Measurements from ENCODE around the gene ANAPC2. TPM values are rescaled to one million over a fixed set of nuclear protein-coding genes. Genes with fewer than 3 reads are reported as not detected.

The ANAPC2 gene
- polyA plus RNA-seq, 3 donors, result 1.9 to 76.8 (median 2.0) TPM

DNA sequence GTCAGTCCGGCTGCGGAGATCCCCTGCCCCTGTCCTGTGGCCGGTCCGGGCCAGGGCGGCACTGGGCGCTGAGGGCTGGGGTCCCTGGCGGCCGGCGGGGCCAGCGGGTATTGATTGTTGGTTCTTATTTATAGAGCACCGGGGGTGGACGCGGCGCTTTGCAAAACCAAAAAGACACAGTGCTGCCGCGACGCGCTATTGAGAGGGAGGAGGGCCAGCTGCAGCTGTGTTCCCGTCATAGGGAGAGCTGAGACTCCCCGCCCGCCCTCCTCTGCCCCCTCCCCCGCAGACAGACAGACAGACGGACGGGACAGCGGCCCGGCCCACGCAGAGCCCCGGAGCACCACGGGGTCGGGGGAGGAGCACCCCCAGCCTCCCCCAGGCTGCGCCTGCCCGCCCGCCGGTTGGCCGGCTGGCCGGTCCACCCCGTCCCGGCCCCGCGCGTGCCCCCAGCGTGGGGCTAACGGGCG lies 21.0 kb downstream of the ANAPC2 start:
- H3K27ac Mint-ChIP-seq, result no peak overlapping the region
- TF ChIP-seq, protein P1, sequence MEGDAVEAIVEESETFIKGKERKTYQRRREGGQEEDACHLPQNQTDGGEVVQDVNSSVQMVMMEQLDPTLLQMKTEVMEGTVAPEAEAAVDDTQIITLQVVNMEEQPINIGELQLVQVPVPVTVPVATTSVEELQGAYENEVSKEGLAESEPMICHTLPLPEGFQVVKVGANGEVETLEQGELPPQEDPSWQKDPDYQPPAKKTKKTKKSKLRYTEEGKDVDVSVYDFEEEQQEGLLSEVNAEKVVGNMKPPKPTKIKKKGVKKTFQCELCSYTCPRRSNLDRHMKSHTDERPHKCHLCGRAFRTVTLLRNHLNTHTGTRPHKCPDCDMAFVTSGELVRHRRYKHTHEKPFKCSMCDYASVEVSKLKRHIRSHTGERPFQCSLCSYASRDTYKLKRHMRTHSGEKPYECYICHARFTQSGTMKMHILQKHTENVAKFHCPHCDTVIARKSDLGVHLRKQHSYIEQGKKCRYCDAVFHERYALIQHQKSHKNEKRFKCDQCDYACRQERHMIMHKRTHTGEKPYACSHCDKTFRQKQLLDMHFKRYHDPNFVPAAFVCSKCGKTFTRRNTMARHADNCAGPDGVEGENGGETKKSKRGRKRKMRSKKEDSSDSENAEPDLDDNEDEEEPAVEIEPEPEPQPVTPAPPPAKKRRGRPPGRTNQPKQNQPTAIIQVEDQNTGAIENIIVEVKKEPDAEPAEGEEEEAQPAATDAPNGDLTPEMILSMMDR (IDR thresholded peaks at IDR 0.05), result no peak
- Histone ChIP-seq H3K4me1 (ENCODE audit: control insufficient read depth in 1 of 2, insufficient read depth in 2 of 2, low read length in 2 of 2) (peaks cover 3 to 16% of the 10 kb centered on the region in 2 donors), H4K20me1 (ENCODE audit: insufficient read depth, low read length) (no peaks in the 10 kb centered on the region), H2AFZ (ENCODE audit: insufficient read depth, low read depth, low read length, poor library complexity, severe bottlenecking) (no peak overlapping the region), H3K9me3 (replicated peaks in 1 of 2; ENCODE audit: control insufficient read depth in 1 of 2, insufficient read depth in 1 of 2, low read length in 2 of 2) (peaks cover 0 to 9% of the 10 kb centered on the region in 2 donors), H3K27me3 (ENCODE audit: control insufficient read depth in 2 of 2, insufficient read depth in 2 of 2, low read length in 2 of 2) (peaks cover 11 to 78% of the 10 kb centered on the region in 2 donors), H3K4me3 (replicated peaks in 1 of 3; ENCODE audit: low read depth in 2 of 3, low read length in 3 of 3) (no peak overlapping the region), H3K9ac (ENCODE audit: insufficient read depth, low read length, poor library complexity, severe bottlenecking) (no peak overlapping the region), H3K4me2 (replicated peaks; ENCODE audit: extremely low read depth, low read length, poor library complexity, severe bottlenecking) (no peak overlapping the region), H3K27ac (ENCODE audit: low read depth in 1 of 2, low read length in 2 of 2) (no peak overlapping the region), H3K36me3 (replicated peaks in 1 of 2; ENCODE audit: control insufficient read depth in 1 of 2, insufficient read depth in 2 of 2, low read length in 2 of 2) (no peaks in the 10 kb centered on the region), H3K79me2 (ENCODE audit: insufficient read depth, low read length) (no peaks in the 10 kb centered on the region)
- no peak for DNase-seq
- H3K4me3 Mint-ChIP-seq, result no peak overlapping the region
- H3K4me1 Mint-ChIP-seq, result peaks cover 6% of the 10 kb centered on the region
- peaks cover 58 to 95% (median 80%) of the 10 kb centered on the region in 3 donors for H3K27me3 Mint-ChIP-seq (ENCODE audit: low read depth in 3 of 3)
- intact Hi-C loops (cut with micrococcal nuclease), result no loop called here
- peaks cover 0 to 11% (median 0%) of the 10 kb centered on the region in 7 donors for H3K9me3 Mint-ChIP-seq
- H3K36me3 Mint-ChIP-seq, result no peaks in the 10 kb centered on the region
- 45% methylated on average over 25 of the region's 44 CpGs for WGBS (ENCODE audit: insufficient coverage)

DNA sequence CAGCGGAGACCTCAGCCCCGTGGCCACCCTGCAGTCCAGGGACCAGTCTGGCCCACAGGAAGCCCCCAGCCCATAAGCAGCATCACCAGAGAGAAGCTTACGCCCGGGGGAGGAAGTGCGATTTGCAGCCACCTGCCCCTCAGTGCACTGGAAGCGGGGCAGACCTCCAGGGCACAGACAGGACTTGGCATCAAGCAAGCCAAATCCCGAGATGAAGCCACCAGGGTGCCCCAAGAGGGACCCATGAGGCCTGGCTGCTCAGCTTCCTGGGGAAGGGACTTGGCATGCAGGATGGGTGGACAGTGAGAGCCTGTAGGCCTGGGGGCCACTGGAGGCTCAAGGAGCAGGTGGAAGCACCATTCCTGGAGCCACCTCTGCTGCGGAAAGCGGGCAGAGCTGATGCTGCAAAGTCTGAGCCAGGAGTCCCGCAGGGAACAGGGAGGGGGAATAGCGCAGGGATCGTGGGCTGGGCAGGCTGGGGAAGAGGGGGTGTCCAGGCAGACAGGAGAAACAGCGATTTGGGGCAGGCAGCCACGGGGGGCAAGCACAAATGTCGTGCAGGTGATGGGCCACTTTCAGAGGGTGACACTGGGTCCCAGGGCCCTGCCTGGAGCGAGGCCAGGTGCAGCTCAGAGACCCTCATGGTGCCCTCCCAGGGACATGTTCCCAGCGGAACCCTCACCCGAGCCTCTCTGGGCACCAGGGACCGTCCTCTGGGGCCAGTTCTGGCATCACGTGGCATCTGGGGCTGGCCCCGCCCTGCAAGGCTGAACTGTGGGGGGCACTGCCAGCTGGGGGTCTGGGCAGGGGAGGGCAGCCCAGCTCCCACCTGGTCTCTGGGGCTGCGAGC lies 21.8 kb downstream of the ANAPC2 start:
- Mint-ChIP-seq H3K9me3 (peaks cover 0 to 13% (median 4%) of the 10 kb centered on the region in 7 donors), H3K4me3 (peak overlapping the region in 1 of 2 donors; percentile 73), H3K27ac (peak overlapping the region in 1 of 7 donors; percentile 41), H3K36me3 (no peaks in the 10 kb centered on the region), H3K27me3 (ENCODE audit: low read depth in 3 of 3) (peaks cover 59 to 94% (median 79%) of the 10 kb centered on the region in 3 donors), H3K4me1 (peaks cover 6% of the 10 kb centered on the region)
- H3K27me3 ChIP-seq (ENCODE audit: control insufficient read depth in 2 of 2, insufficient read depth in 2 of 2, low read length in 2 of 2), result peaks cover 11 to 78% of the 10 kb centered on the region in 2 donors
- no peak overlapping the region for H3K4me3 ChIP-seq (replicated peaks in 1 of 3; ENCODE audit: low read depth in 2 of 3, low read length in 3 of 3)
- H3K4me2 ChIP-seq (replicated peaks; ENCODE audit: extremely low read depth, low read length, poor library complexity, severe bottlenecking), result no peak overlapping the region
- intact Hi-C loops (cut with micrococcal nuclease), result no loop called here
- H3K9ac ChIP-seq (ENCODE audit: insufficient read depth, low read length, poor library complexity, severe bottlenecking), result no peak overlapping the region
- no peak for DNase-seq
- no peaks in the 10 kb centered on the region for H3K79me2 ChIP-seq (ENCODE audit: insufficient read depth, low read length)
- H3K9me3 ChIP-seq (replicated peaks in 1 of 2; ENCODE audit: control insufficient read depth in 1 of 2, insufficient read depth in 1 of 2, low read length in 2 of 2), result peaks cover 0 to 12% of the 10 kb centered on the region in 2 donors
- TF ChIP-seq, protein P1 (IDR thresholded peaks at IDR 0.05), result no peak
- H4K20me1 ChIP-seq (ENCODE audit: insufficient read depth, low read length), result no peaks in the 10 kb centered on the region
- peaks cover 3 to 16% of the 10 kb centered on the region in 2 donors for H3K4me1 ChIP-seq (ENCODE audit: control insufficient read depth in 1 of 2, insufficient read depth in 2 of 2, low read length in 2 of 2)
- H3K36me3 ChIP-seq (replicated peaks in 1 of 2; ENCODE audit: control insufficient read depth in 1 of 2, insufficient read depth in 2 of 2, low read length in 2 of 2), result no peaks in the 10 kb centered on the region
- 72% methylated on average over 22 of the region's 22 CpGs for WGBS (ENCODE audit: insufficient coverage)
- H3K27ac ChIP-seq (ENCODE audit: low read depth in 1 of 2, low read length in 2 of 2), result no peak overlapping the region
- no peak overlapping the region for H2AFZ ChIP-seq (ENCODE audit: insufficient read depth, low read depth, low read length, poor library complexity, severe bottlenecking)

Measured in CD14-positive monocyte (primary cell).